Tibial nerve (tissue), 3 donors: ENCODE measurements around the gene PABPN1L.

Experiments
- POLR2A ChIP-seq, 2 donors: fragments of 450-650 bp; IDR thresholded peaks; one replicate each; pipeline ENCODE4 v1.6.1; 2017; ENCODE audit warnings: antibody characterized with exemption in 2 of 2, mild to moderate bottlenecking in 2 of 2, moderate library complexity in 2 of 2
- TF ChIP-seq, protein P1 (sequence below), 5 experiments: fragments of 200-600 bp in 3 of 5; fragments of 450-650 bp in 2 of 5; sonication (generic) in 3 of 5; IDR thresholded peaks; one replicate each; pipeline ENCODE4 v1.5.1; 2016 to 2019; ENCODE audit warnings: antibody characterized with exemption in 5 of 5, mild to moderate bottlenecking in 3 of 5, moderate library complexity in 2 of 5

DNA sequence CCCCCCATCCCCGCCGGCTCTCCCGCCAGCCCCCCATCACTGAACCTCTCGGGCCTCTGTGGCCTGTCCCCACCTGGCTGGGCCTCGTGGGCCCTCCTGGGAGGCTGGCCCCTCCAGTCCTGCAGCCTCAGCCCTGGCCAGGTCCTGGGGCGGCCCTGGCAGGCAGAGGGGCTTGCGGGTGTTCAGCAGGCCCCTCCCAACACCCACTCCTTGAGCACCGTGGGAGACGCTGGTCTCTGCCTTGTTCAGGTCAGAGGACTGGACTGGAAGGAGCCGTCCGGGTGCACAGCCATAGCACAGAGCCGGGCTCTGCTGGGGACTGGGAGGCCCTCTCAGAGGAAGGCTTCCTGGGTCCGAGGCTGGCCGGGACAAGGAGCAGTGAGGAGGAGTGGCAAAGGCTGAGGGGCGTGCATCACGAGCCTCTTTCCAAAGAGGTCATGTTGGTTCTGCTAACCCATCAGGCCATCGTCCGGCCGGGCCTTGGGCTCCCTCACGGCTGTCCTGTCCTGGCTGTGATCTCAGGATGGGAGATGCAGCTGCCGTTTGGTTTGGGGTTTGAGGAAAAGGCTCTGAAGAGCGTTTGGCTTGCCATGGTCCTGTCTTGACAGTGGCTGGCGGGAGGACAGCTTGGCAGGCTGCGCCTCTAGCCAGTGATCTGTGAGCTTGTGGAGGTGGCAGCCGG is 6.3 kb upstream of the PABPN1L start:
- TF ChIP-seq, protein P1, sequence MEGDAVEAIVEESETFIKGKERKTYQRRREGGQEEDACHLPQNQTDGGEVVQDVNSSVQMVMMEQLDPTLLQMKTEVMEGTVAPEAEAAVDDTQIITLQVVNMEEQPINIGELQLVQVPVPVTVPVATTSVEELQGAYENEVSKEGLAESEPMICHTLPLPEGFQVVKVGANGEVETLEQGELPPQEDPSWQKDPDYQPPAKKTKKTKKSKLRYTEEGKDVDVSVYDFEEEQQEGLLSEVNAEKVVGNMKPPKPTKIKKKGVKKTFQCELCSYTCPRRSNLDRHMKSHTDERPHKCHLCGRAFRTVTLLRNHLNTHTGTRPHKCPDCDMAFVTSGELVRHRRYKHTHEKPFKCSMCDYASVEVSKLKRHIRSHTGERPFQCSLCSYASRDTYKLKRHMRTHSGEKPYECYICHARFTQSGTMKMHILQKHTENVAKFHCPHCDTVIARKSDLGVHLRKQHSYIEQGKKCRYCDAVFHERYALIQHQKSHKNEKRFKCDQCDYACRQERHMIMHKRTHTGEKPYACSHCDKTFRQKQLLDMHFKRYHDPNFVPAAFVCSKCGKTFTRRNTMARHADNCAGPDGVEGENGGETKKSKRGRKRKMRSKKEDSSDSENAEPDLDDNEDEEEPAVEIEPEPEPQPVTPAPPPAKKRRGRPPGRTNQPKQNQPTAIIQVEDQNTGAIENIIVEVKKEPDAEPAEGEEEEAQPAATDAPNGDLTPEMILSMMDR (IDR thresholded peaks at IDR 0.05): no peak
- no peak for TF ChIP-seq POLR2A (IDR thresholded peaks at IDR 0.05)
